AG09319 (cell line): ENCODE data around the gene RASGRF1.

Experiments
- DNase-seq: peaks from one replicate; pipeline ENCODE4 v3.0.0-alpha.2; 2010; ENCODE audit warnings: low read depth; ENCODE audit errors: extremely low read depth
- CTCF ChIP-seq: IDR thresholded peaks from 2 replicates; pipeline ENCODE4 v1.5.1; 2011; ENCODE audit warnings: low read depth, mild to moderate bottlenecking, inconsistent platforms, low read length, moderate library complexity

RASGRF1 gene

GRCh38 chr15:79036323-79036722 is 54.3 kb downstream of the RASGRF1 start:
- TF ChIP-seq CTCF: no peak
- no peak for DNase-seq

GRCh38 chr15:79035814-79036213 is 54.8 kb downstream of the RASGRF1 start:
- DNase-seq: no peak
- TF ChIP-seq CTCF: no peak

GRCh38 chr15:79035111-79035601 is 55.4 kb downstream of the RASGRF1 start:
- TF ChIP-seq CTCF: no peak; the same call in 1 of the 2 replicates
- no peak for DNase-seq

GRCh38 chr15:79034284-79034683 is 56.3 kb downstream of the RASGRF1 start:
- no peak for TF ChIP-seq CTCF
- no peak for DNase-seq

- no peak for TF ChIP-seq CTCF
- DNase-seq: no peak
Measured at GRCh38 chr15:79032656-79033055, 57.9 kb downstream of the RASGRF1 start.

GRCh38 chr15:79031821-79032220 is 58.8 kb downstream of the RASGRF1 start:
- no peak for DNase-seq
- no peak for TF ChIP-seq CTCF

- TF ChIP-seq CTCF: no peak
- no peak for DNase-seq
Measured at GRCh38 chr15:79031201-79031600, 59.4 kb downstream of the RASGRF1 start.
